ENCODE data around the gene METTL16.

GRCh38 chr17:2532146-2532720, 20.5 kb upstream of the METTL16 start:
- no peak for TF ChIP-seq FOXJ3 (CRISPR knock-in tag; IDR thresholded peaks at IDR 0.05; ENCODE audit: borderline replicate concordance)
- no peak for TF ChIP-seq SP1 (CRISPR knock-in tag; conservative IDR thresholded peaks at IDR 0.05)
- no peak for TF ChIP-seq ETV6 (CRISPR knock-in tag; IDR thresholded peaks at IDR 0.05)
- no peak for TF ChIP-seq FOXP1 (CRISPR knock-in tag; IDR thresholded peaks at IDR 0.05; ENCODE audit: borderline replicate concordance)
- TF ChIP-seq ATF1 (CRISPR knock-in tag; IDR thresholded peaks at IDR 0.05) = no peak
- TF ChIP-seq CREB1 (CRISPR knock-in tag; IDR thresholded peaks at IDR 0.05) = no peak
- no peak for TF ChIP-seq CTCF (IDR thresholded peaks at IDR 0.05)
- TF ChIP-seq NR2C2 (CRISPR knock-in tag; IDR thresholded peaks at IDR 0.05) = no peak
- no peak for TF ChIP-seq ZNF121 (CRISPR knock-in tag; IDR thresholded peaks at IDR 0.05)
